Measurements from ENCODE around the gene SLC45A3. TPM values are rescaled to one million over a fixed set of nuclear protein-coding genes. Genes with fewer than 3 reads are reported as not detected.

SLC45A3 gene
- total and polyA plus RNA-seq, 2 of the 4 experiments (the other 2 are of a cell fraction): 1.4 to 2.5 TPM

DNA sequence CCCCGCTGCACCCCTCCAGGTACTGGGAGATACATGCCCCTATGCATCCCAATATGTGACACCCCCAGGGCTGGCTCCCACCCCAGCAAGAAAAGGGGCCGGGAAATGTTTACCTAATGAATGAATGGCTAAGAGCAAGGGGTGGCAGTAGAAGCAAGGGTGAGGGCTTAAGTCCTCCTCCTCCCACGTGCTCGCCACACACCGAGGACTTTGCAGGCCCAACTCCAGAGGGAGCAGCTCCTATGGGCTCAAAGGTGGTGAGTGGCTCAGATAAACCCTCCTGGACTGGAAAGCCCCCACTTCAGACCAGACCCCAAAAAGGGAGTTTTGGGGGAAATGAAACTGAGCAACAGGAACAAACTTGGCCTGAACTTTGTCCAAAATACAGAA lies 11.4 kb downstream of the SLC45A3 start:
- Histone ChIP-seq H4K5ac (ENCODE audit: low read depth, low read length) (no peak overlapping the region), H3K9me3 (ENCODE audit: control insufficient read depth, insufficient read depth, low read length) (no peaks in the 10 kb centered on the region), H4K91ac (ENCODE audit: insufficient read depth, low read depth, low read length) (no peak overlapping the region), H4K20me1 (ENCODE audit: insufficient read depth, low read length) (no peaks in the 10 kb centered on the region), H3K79me1 (ENCODE audit: low read depth in 1 of 2, low read length in 2 of 2) (0 out of 4 replicates have a peak, but pooled peaks cover 0 to 2% of the 10 kb centered on the region in 2 experiments), H2AFZ (replicated peaks; ENCODE audit: low read length, poor library complexity) (no peak overlapping the region), H2BK20ac (ENCODE audit: low read depth, low read length) (no peak overlapping the region), H3K56ac (ENCODE audit: extremely low read depth, insufficient read depth, low read length) (no peak overlapping the region), H3K27me3 (ENCODE audit: control insufficient read depth, insufficient read depth, low read length) (no peaks in the 10 kb centered on the region), H3K4me2 (ENCODE audit: low read depth, low read length) (no peak overlapping the region), H3K9me1 (ENCODE audit: insufficient read depth, low read length) (no peaks in the 10 kb centered on the region; the same call in 1 of the 2 replicates), H3K4ac (ENCODE audit: low read depth, low read length) (no peak overlapping the region), H2AK9ac (replicated peaks; ENCODE audit: low read depth, low read length, poor library complexity) (peak overlapping the region; percentile 34), H3K4me3 (ENCODE audit: insufficient read depth, low read depth, low read length) (no peak overlapping the region), H4K8ac (ENCODE audit: low read depth in 2 of 2, low read length in 2 of 2) (no peak overlapping the region), H3K27ac (ENCODE audit: insufficient read depth, low read length) (no peak overlapping the region), H3K18ac (ENCODE audit: low read depth, low read length) (no peak overlapping the region), H3K36me3 (ENCODE audit: control insufficient read depth, insufficient read depth, low read length) (no peaks in the 10 kb centered on the region), H3K23ac (ENCODE audit: low read depth, low read length) (no peak overlapping the region), H2AK5ac (ENCODE audit: low read depth, low read length) (no peak overlapping the region), H2BK15ac (ENCODE audit: low read depth, low read length) (no peak overlapping the region), H2BK120ac (ENCODE audit: low read depth, low read length) (no peak overlapping the region), H3K9ac (ENCODE audit: low read depth, low read length) (no peak overlapping the region), H2BK5ac (ENCODE audit: low read depth, low read length, poor library complexity, severe bottlenecking) (no peak overlapping the region), H3K4me1 (ENCODE audit: control insufficient read depth, insufficient read depth, low read length) (peaks cover 10% of the 10 kb centered on the region), H3K14ac (replicated peaks; ENCODE audit: low read depth, low read length) (no peak overlapping the region)
- no CpG with 5 or more reads among the region's 5 CpGs for WGBS, 2 experiments (ENCODE audit: extremely low coverage in 2 of 2, insufficient read length in 1 of 2)
- dilution Hi-C loops (cut with HindIII; ENCODE audit: low sequenced_read_pairs, unreplicated experiment) (no loop called here), intact Hi-C loops (cut with micrococcal nuclease) (no loop called here), in situ Hi-C loops (cut with MboI; ENCODE audit: low sequenced_read_pairs) (loop anchor here (5.0 to 25.0 kb wide), 3 partner anchors 38 to 443 kb away; partner anchors contain the start of gene AVPR1B)
- no peak for TF ChIP-seq FOS (IDR thresholded peaks at IDR 0.05; ENCODE audit: low read depth, low read length)
- TF ChIP-seq MAFK (IDR thresholded peaks at IDR 0.05; ENCODE audit: low read depth, low read length): no peak
- TF ChIP-seq RAD21 (IDR thresholded peaks at IDR 0.05; ENCODE audit: low read length): no peak
- TF ChIP-seq BHLHE40 (IDR thresholded peaks at IDR 0.05; ENCODE audit: low read depth, low read length): no peak
- TF ChIP-seq CHD1 (IDR thresholded peaks at IDR 0.05; ENCODE audit: low read depth, low read length): no peak
- no peak for TF ChIP-seq NFE2L2 (IDR thresholded peaks at IDR 0.05; ENCODE audit: low read depth, low read length)
- TF ChIP-seq CTCF (conservative IDR thresholded peaks at IDR 0.05; ENCODE audit: low read depth, low read length): no peak
- no peak for TF ChIP-seq CEBPB (IDR thresholded peaks at IDR 0.05; ENCODE audit: low read depth, low read length)
- no peak for TF ChIP-seq RCOR1 (IDR thresholded peaks at IDR 0.05; ENCODE audit: insufficient replicate concordance, low read length)
- TF ChIP-seq USF2 (IDR thresholded peaks at IDR 0.05; ENCODE audit: low read depth, low read length): no peak
- TF ChIP-seq, protein P1, sequence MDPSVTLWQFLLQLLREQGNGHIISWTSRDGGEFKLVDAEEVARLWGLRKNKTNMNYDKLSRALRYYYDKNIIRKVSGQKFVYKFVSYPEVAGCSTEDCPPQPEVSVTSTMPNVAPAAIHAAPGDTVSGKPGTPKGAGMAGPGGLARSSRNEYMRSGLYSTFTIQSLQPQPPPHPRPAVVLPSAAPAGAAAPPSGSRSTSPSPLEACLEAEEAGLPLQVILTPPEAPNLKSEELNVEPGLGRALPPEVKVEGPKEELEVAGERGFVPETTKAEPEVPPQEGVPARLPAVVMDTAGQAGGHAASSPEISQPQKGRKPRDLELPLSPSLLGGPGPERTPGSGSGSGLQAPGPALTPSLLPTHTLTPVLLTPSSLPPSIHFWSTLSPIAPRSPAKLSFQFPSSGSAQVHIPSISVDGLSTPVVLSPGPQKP (IDR thresholded peaks at IDR 0.05; ENCODE audit: borderline replicate concordance, low read depth, low read length): no peak
- no peak for TF ChIP-seq MXI1 (IDR thresholded peaks at IDR 0.05; ENCODE audit: borderline replicate concordance, low read depth, low read length)
- no peak for TF ChIP-seq RFX5 (IDR thresholded peaks at IDR 0.05; ENCODE audit: low read depth, low read length)
- no peak for TF ChIP-seq POLR2A (IDR thresholded peaks at IDR 0.05; ENCODE audit: low read depth, low read length)
- no peak for TF ChIP-seq MAZ (IDR thresholded peaks at IDR 0.05; ENCODE audit: borderline replicate concordance, low read depth, low read length)
- no peak for TF ChIP-seq SMC3 (IDR thresholded peaks at IDR 0.05; ENCODE audit: low read depth, low read length)
- no TSS peak for BruUV-seq (replicated peaks)
- ATAC-seq (ENCODE audit: low read depth) (0 out of 2 replicates have a peak, but pooled peaks have one; percentile 19), DNase-seq (no peak)
- CTCF ChIA-PET: interaction anchor here (2.2 kb wide), 1 partner anchor 11 kb away, joined by 9 read pairs; no protein-coding TSS in a partner anchor
- POLR2A ChIA-PET (ENCODE audit: unreplicated experiment): no interaction called here

Data from IMR-90 (cell line).